CD4-positive, alpha-beta T cell treated with Interleukin-4 for 4 hours (primary cell): ENCODE results near the gene ROMO1.
"Not testable (repeated sequence)": the region's sequence is repeated elsewhere in the genome, so short reads cannot be mapped to it uniquely, and the experiment has no call there.

Experiments used
- DNase-seq: peaks from one replicate; pipeline ENCODE4 v3.0.0-alpha.2; 2020

ROMO1 gene

DNA sequence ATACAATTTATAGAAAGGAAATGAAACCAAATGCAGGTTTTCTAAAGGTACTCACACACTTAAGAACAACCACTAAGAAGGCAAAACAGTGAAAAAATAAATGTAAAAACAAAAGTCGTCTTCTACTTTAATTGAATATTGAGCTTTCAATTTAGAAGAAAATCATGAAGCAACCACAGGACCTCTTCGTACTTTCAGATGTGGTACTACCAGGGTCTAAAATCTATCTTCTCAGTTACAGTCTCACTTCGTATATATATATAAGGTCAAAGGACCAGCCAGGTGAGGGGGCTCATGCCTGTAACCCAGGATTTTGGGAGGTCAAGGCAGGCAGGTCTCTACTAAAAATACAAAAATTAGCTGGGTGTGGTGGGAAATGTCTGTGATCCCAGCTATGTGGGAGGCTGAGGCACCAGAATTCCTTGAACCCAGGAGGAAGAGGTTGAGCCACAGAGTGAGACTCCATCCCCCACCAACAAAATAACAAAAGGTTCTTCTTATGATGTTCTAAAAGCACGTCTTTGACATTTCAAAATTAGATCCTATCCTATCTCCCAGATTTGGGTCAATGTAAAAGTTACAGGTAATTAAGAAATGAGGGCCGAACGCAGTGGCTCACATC is 12.5 kb downstream of the ROMO1 start:
- DNase-seq: no peak

DNA sequence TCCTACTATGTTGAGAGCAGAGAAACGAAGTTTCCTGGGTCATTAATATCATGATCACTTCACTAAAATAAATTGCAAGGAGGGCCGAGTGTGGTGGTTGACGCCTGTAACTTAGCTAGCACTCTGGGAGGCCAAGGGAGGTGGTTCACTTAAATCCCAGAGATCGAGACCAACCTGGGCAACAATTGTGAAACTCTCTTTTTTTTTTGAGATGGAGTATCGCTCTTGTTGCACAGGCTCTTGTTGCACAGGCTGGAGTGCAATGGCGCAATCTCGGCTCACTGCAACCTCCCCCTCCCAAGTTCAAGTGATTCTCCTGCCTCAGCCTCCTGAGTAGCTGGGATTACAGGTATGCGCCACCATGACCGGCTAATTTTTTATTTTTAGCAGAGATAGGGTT is 13.9 kb downstream of the ROMO1 start:
- DNase-seq: not testable (repeated sequence)

- DNase-seq: no peak
These were observed 14.9 kb downstream of the ROMO1 start for GRCh38 chr20:35714127-35714526.

DNA sequence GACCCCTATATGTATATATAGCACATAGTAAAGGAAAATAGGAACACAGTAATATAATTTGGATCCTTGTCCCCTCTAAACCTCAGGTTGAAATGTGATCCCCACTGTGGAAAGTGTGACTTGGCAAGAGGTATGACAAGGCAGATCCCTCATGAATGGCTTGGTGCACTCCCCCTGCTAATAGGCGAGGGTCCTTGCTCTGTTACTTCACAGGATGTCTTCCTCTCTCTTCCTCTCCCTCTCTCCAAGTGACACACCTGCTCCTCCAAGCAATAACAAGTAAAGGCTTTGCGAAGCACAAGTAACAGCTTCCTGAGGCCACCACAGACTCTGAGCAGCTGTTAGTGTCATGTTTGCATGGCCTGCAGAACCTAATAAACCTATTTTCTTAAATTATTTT is 16.4 kb downstream of the ROMO1 start:
- DNase-seq: no peak

- DNase-seq: no peak
These were observed 17.1 kb downstream of the ROMO1 start for GRCh38 chr20:35716330-35716729.

GRCh38 chr20:35718321-35718720 is 19.1 kb downstream of the ROMO1 start:
- DNase-seq: not testable (repeated sequence)

- DNase-seq: no peak
These were observed 19.9 kb downstream of the ROMO1 start for GRCh38 chr20:35718972-35719635.

DNA sequence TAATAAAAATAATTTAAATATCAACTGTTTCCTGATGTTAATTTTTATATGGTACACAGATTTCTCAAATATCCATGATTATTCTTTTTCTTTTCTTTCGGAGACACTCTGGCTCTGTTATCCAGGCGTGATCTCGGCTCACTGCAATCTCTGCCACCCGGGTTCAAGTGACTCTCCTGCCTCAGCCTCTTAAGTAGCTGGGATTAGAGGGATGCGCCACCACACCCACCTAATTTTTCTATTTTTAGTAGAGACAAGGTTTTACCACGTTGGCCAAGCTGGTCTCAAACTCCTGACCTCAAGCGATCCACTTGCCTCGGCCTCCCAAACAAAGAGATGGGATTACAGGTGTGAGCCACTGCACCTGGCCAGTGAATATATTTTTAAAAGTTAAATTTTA is 20.5 kb downstream of the ROMO1 start:
- DNase-seq: no peak

- no peak for DNase-seq
These were observed 21.2 kb downstream of the ROMO1 start for GRCh38 chr20:35720165-35721123.

DNA sequence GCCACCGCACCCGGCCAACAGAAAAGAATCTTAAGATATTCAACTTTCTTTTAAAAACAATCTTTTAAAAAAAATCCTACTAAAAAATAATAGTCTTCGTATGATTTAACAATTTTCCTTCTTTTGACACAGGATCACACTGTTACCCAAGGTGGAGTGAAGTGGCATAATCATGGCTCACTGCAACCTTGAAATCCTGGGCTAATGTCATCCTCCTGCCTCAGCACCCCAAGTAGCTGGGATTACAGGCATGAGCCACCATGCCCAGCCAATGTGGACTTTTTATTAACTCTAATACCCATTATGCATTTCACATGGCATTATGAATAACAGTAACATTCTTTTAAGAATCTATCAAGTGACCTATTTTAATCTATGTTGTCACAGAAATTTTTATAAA is 22.0 kb downstream of the ROMO1 start:
- DNase-seq: no peak

GRCh38 chr20:35721621-35722020 is 22.4 kb downstream of the ROMO1 start:
- DNase-seq: no peak

DNA sequence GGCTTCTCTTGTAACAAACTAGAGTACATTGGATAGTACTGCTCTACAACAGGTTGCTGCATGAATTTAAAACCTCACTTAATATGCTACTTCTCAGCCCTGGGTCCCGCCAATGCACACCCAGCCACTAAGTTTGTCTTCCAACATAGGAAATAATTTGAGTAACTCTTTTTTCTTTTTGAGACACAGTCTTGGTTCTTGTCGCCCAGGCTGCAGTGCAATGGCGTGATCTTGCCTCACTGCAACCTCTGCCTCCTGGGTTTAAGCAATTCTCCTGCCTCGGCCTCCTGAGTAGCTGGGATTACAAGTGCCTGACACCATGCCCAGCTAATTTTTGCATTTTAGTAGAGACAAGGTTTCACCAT is 24.1 kb downstream of the ROMO1 start:
- DNase-seq: not testable (repeated sequence)

DNA sequence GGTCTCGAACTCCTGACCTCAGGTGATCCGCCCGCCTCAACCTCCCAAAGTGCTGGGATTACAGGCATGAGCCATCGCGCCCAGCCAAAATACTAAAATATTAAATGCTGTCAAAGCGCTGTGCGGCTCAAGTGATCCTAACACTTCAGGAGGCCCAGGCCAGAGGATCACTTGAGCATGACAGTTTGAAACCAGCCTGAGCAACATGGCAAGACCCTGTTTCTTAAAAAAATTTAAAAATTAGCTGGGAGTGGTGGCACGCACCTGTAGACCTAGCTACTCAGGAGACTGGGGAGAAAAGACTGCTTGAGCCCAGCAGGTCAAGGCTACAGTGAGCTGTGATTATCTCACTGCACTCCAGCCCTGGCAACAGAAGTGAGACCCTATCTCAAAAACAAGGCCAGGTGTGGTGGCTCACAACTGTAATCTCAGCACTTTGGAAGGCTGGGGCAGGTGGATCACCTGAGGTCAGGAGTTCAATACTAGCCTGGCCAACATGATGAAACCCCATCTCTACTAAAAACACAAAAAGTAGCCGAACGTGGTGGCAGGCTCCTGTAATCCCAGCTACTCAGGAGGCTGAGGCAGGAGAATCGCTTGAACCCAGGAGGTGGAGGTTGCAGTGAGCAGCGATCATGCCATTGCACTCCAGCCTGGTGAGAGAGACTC is 24.6 kb downstream of the ROMO1 start:
- DNase-seq: not testable (repeated sequence)

- no peak for DNase-seq
These were observed 25.4 kb downstream of the ROMO1 start for GRCh38 chr20:35724321-35725230.

- DNase-seq: no peak
These were observed 27.9 kb downstream of the ROMO1 start for GRCh38 chr20:35726842-35727711.

- DNase-seq: no peak
These were observed 30.1 kb downstream of the ROMO1 start for GRCh38 chr20:35729283-35729807.

- DNase-seq: no peak
These were observed 30.8 kb downstream of the ROMO1 start for GRCh38 chr20:35729836-35730582.

DNA sequence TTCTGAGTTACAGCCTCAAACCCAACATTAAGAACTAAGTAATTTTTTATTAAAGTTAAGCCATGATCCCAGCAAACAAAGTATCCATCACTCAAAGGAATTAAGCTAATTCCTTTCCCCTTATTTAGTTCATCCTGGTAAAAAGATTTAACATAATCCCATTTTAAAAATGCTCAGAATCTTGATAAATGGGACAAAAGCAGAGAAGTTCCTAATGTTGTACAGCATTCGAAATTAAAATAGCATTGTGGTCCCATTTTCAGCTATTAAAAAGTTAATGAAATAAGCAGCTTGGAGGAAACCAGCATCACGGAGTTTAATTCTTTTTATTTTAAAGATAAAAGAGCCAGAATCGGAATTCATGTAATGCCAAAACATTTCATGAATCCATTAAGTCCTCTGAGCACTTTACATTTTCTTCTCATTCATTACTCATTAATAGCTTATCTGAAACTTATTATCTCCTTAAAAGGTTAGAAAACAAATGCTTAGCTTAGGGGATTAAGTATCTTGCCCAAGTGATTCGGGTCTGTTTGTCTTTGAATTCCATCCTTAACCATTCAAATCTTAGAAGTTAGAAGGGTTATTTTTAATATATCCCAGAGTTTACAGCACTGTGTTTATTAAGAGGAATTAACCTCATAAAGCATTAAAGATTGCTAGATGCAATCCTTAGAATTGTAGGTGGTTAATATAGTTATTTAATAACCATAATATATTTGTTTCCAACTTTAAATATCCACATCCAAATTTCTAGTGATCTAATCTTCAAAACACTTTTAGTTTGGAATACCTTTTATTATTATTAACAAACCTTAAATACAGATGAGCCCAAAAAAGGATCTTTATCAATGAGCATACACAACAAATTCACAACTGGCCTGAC is 31.6 kb downstream of the ROMO1 start:
- DNase-seq: no peak

DNA sequence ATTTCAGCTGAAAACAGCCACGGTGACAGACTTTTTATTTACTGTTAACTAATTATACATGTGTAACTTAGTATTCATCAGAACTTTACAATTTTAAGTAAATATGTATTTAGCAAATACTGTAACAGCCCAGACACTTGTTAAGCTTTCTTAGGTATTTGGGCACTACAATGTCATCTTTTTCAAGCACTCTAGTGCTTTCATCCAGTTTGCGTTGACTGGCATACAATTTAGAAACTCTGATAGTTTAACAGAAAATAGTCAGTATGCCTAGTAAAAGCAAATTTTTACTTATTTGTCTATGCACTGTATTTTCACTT is 32.2 kb downstream of the ROMO1 start:
- DNase-seq: no peak
